ENCODE data around the gene FNIP2.
A peak's percentile ranks its signal among the peaks of the same experiment; 100 is the strongest.
"Not testable (repeated sequence)": the region's sequence is repeated elsewhere in the genome, so short reads cannot be mapped to it uniquely, and the experiment has no call there.

Gene FNIP2

GRCh38 chr4:158796370-158797140 lies 27.7 kb downstream of the FNIP2 start:
- DNase-seq, result no peak

GRCh38 chr4:158798062-158798461 lies 29.2 kb downstream of the FNIP2 start:
- DNase-seq, result no peak

DNA sequence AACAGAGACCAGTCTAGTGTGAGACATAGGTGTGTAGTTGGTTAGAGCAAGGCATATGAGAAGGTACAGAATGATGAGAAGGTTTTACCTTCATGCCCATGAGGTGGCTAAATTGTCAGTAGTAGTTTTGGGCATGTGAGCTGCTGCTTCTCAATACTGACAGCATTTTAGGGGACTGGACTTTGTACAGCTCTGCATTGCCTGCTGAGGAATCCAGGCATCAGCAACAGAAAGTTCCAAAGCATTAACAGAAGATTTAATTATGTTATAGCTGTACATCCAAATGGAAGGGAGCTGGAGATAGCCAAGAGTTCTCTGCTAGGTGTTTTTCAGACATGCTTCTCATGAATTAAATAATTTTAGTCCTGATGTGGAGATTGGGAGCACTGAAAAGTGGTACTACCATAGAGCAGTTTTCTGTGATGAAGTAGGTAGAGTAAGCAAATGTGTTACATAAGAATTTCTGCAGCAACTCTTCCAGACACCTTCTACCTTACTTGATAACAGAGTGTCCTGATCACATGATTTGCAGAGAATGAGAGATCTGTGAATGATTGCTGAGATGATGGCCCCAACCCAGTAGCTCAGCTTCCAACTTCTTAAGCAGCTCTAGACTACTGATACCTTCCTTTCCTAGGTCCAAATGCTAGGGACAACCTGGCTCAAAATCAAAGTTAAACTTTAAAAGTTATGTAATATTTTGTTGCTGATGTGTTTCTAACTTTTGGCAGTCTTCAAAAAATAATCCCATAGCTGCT lies 30.4 kb downstream of the FNIP2 start:
- no peak for DNase-seq

DNA sequence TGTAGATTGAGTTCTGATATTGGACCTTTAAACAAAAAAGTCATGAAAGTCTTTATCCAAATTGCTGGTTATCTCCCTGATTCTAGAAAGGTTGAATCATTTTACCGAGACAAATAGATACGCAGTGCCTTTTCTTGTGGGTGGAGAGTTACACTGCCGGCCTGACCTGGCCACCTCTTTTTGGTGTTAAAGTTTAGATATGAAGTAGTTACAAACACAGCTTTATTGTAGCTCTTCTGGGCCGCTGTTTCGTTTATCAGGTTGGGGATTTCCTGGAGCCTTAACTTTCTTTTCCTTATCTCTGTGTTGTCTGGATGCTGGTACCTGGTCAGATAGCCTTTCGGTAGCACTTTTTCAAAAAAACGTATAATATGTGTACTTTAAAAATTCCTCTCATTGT lies 31.0 kb downstream of the FNIP2 start:
- DNase-seq, result no peak

- no peak for DNase-seq
Measured at GRCh38 chr4:158801066-158801465, 32.2 kb downstream of the FNIP2 start.

- DNase-seq, result no peak
Measured at GRCh38 chr4:158801677-158802076, 32.9 kb downstream of the FNIP2 start.

DNA sequence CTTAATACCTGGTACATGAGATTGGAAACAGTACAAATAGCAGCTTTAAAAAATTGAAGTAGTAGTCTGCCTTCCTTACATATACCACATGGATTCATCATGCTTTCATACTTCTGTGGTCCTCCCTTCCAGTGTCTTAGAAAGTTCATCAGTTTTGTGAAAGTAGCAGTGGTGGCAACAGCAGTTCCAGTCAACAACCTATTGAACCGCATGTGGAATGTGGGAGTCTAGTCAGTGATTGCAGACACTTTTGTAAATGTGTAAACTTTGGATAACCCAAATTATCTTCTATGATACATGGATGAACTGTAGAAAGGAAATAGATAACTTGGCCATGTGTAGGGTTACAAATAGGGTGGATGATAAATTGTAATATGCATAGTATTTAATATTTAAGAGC lies 34.1 kb downstream of the FNIP2 start:
- DNase-seq, result no peak

DNA sequence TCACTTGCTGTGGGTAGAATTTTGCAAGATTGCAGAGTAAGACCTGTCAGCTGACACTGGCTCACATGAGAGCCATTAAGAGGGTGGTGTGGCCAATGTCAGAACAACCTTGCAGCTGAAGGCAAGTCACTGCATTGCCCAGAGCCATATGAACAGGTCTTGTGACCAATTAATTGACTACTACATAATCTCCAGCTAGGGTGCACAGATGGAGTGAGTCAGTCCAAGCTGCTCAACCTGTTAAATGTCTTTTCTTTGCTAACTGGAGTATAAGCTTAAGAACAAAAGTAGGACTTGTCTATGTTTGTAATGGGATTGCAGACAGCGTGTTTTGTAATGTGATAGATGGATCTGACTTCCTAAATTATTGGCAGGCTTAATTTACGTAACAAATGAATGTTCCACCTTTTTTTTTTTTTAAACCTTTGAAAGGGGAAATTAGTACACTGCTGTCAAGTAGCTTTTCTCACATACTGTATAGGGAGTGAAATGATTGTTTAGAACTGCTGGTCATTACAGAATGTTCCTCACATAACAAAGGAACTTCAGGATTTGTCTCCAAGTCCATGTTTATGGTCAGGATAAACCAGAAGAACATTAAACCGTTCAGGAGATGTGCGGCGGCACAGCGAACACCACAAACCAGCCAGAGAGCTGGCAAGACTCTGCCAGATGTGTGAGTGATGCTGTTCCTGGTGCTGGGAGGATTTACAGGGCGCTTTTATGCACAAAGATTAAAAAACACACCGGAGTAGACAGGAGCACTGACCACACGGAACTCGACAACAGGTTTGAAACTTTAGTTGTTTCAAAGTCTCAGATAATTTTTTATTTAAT lies 37.0 kb downstream of the FNIP2 start:
- DNase-seq, result no peak

- no peak for DNase-seq
Measured at GRCh38 chr4:158807691-158808090, 38.9 kb downstream of the FNIP2 start.

DNA sequence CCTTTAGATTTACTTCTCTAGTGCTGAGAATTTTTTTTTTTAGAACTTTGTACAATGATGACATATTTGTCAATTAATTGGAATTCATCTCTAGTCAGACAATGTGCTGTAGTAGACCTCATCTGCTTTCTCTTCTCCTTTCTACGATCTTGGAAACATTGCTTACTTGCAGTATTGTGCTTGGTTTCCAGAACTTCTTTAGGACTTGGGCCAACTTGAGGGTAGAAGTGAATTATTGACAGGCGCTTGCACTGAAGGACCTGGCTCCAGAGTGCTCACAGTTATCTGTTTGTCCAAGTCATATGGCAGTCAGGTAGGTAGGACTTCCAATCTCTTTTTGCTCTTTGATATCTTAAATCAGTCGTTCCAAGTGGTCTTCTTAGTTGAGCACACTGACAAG lies 39.6 kb downstream of the FNIP2 start:
- DNase-seq, result no peak

DNA sequence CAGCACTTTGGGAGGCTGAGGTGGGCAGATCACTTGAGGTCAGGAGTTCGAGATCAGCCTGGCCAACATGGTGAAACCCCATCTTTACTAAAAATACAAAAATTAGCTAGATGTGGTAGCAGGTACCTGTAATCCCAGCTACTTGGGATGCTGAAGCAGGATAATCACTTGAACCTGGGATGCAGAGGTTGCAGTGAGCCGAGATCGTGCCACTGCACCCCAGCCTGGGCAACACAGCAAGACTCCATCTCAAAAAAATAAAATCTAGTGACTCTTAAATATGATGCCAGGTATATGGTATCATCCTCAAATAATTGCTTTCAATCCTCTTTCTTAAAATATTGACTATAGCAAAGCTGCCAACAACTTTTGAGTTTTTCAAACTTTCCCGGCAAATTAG lies 40.4 kb downstream of the FNIP2 start:
- DNase-seq, result not testable (repeated sequence)

- peak; percentile 83 for DNase-seq
Measured at GRCh38 chr4:158809611-158810486, 41.0 kb downstream of the FNIP2 start.

DNA sequence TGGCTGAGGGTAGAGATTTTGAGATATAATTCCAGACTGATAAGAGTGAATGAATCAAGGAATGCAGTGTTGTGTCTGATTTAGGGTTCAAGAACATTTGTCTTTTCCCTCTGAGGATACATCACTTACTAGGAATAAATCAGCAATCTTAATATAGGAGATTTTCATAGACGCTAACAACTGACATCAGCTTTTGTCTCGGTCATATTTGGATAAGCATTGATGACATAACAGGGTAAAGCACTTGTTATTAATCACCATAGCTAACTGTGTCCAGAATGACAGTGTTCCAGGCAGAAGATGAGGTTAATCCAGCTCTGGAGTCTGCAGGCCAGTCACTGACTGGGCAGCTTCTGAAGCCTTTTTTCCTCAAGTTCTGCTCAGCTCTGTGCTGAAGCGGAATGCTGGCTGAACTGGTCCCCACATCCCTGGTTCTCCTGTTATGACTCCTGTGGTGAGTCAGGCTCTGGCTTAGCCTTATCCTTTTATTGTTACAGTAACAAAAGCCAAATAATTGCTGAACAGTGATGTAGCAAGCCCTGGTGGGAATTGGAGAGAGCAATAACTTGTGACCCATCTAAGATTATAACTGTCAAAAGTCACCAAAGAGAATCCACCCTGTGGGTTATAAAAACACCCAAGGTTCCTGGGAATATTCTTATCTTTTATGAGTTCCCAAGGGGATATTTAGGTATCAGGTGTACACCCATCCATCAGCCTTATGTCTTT lies 41.8 kb downstream of the FNIP2 start:
- DNase-seq, result peak; percentile 94

DNA sequence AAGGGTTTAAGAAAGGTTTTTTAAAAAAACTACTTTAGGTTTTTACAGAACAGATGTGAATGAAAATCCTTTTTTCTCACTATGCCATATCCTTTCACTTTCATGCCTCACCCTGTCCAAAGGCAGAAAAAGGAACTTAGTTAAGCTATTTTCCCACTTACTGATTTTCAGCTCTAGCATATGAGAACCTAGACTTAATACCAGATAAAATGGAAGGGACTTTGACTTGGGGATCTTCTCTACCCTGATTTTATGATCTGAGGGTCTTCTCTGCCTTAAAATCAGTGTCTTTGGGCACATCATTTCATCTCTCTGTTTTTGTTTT lies 42.4 kb downstream of the FNIP2 start:
- DNase-seq, result no peak

GRCh38 chr4:158811704-158812103 lies 42.9 kb downstream of the FNIP2 start:
- DNase-seq, result no peak

DNA sequence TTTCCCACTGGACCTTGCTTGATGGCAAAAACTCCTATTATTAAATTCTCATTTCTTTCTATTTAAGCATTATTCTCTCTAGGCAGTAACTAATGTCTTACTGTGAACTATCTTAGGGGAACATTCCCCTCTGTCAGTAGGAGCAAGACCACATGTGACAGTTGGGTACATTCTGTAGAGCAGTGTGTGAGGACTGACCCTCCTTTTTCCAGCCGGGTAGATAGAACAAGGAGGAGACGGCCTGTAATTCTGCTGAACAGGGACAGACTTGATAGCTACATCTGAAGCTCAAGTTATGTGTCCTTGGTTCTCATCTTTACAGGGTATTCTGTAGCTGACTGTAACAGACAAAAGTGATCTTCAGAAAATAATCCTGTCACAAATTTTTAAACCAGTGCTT lies 43.3 kb downstream of the FNIP2 start:
- no peak for DNase-seq

DNA sequence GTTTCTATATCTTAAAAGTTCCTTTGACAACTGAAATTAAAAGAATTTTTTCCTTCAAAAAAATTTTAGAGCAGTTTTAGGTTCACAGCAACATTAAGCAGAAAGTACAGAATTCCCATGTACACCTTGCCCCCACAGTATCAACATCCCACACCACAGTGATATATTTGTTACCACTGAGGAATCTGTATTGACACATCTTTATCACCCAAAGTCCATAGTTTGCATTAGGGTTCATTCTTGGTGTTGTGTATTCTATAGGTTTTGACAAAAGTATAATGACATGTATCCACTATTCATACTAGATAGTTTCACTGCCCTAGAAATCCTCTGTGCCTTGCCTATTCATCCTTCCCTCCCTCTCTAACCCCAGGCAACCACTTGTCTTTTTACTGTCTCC lies 43.7 kb downstream of the FNIP2 start:
- no peak for DNase-seq

DNA sequence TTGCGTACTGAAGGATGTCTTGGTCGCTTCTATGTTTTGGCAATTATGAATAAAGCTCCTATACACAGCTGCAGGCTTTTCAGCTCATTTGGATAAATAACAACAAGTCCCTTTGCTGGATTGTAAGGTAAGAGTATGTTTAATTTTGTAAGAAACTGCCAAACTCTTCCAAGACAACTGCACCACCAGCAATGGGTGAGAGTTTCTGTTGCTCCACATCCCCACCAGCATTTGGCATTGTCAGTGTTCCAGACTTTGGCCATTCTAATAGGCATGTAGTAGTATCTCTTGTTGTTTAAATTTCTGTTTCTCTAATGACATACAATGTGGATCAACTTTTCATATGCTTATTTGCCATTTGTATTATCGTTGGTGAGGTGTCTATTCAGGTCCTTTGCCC lies 44.3 kb downstream of the FNIP2 start:
- DNase-seq, result no peak

GRCh38 chr4:158814207-158814606 lies 45.4 kb downstream of the FNIP2 start:
- DNase-seq, result no peak

- peak; percentile 82 for DNase-seq
Measured at GRCh38 chr4:158814636-158815330, 46.0 kb downstream of the FNIP2 start.

GRCh38 chr4:158816955-158817354 lies 48.1 kb downstream of the FNIP2 start:
- no peak for DNase-seq
